ENCODE measurements around the gene INSYN2A. TPM values are rescaled to one million over a fixed set of nuclear protein-coding genes. Genes with fewer than 3 reads are reported as not detected.

Gene INSYN2A
- total RNA-seq, 4 donors from 2014 or later, result 0.27 to 6.6 (median 0.66) TPM; not detected in 1

DNA sequence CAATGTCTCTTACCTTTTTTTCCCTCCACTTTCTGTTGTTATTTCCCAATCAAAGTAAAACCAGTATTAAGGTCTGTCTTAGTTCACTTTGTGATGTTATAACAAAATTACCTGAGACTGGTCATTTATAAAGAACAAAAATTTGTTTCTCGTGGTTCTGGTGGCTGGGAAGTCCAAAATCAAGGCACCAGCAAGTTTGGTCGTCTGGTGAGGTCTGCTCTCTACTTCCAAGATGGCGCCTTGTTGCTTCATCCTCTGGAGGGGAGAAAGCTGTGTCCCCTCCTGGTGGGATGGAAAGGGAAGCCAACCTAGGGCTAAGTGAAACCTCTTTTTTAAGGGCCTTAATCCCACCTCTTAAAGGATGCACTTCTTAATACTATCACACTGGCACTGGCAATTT lies 22.3 kb upstream of the INSYN2A start:
- Histone ChIP-seq H3K4me1 (no peaks in the 10 kb centered on the region), H3K27ac (no peak overlapping the region), H3K9me3 (no peaks in the 10 kb centered on the region), H3K27me3 (no peaks in the 10 kb centered on the region), H3K36me3 (no peaks in the 10 kb centered on the region), H3K4me3 (no peak overlapping the region)
- TF ChIP-seq POLR2A (IDR thresholded peaks at IDR 0.05), result no peak
- TF ChIP-seq, protein P1, sequence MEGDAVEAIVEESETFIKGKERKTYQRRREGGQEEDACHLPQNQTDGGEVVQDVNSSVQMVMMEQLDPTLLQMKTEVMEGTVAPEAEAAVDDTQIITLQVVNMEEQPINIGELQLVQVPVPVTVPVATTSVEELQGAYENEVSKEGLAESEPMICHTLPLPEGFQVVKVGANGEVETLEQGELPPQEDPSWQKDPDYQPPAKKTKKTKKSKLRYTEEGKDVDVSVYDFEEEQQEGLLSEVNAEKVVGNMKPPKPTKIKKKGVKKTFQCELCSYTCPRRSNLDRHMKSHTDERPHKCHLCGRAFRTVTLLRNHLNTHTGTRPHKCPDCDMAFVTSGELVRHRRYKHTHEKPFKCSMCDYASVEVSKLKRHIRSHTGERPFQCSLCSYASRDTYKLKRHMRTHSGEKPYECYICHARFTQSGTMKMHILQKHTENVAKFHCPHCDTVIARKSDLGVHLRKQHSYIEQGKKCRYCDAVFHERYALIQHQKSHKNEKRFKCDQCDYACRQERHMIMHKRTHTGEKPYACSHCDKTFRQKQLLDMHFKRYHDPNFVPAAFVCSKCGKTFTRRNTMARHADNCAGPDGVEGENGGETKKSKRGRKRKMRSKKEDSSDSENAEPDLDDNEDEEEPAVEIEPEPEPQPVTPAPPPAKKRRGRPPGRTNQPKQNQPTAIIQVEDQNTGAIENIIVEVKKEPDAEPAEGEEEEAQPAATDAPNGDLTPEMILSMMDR (IDR thresholded peaks at IDR 0.05), result no peak
- no peak for DNase-seq

DNA sequence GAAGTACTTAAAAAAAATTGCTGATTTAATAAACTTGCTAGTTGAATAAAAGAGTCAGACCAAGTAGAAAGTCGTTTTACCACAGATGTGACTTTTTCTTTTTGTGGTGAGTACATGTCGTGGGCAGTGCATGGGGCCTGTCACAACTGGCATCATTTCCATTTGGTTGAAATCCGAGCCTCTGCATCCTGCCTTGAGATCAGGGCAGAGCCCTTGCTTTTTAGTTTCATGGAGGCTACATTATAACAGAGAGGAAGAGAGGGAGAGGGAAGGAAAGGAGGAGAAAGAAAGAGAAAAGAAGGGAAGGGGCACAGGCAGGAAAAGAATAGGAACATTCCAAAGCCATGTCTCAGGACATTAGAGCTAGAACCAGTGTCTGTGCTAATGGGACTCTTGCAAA lies 20.4 kb upstream of the INSYN2A start:
- no peak for DNase-seq
- Histone ChIP-seq H3K4me1 (no peaks in the 10 kb centered on the region), H3K27me3 (no peaks in the 10 kb centered on the region), H3K36me3 (no peaks in the 10 kb centered on the region), H3K9me3 (no peaks in the 10 kb centered on the region), H3K27ac (no peak overlapping the region), H3K4me3 (no peak overlapping the region)
- TF ChIP-seq, protein P1 (IDR thresholded peaks at IDR 0.05), result no peak
- no peak for TF ChIP-seq POLR2A (IDR thresholded peaks at IDR 0.05)

DNA sequence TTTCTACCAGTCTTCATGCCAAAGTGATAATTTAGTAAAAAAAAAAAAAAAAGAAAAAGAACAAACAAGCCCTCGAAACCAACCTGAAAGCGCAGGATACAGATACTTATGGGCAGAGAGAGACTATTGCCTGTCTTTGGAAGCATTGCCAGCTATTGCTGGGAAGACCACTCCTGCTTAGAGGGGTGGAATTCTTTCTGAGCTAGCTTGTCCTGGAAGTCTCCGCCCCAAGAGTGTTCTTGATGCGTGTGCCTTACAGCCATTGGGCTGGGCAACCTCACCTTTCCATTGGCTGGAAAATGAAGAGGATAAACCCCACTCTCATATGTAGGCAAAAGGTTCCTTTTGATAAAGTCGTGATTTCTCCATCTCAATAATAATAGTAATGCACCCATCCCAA lies 19.9 kb upstream of the INSYN2A start:
- Histone ChIP-seq H3K4me1 (no peaks in the 10 kb centered on the region), H3K27ac (no peak overlapping the region), H3K9me3 (no peaks in the 10 kb centered on the region), H3K36me3 (no peaks in the 10 kb centered on the region), H3K27me3 (no peaks in the 10 kb centered on the region), H3K4me3 (no peak overlapping the region)
- no peak for TF ChIP-seq POLR2A (IDR thresholded peaks at IDR 0.05)
- no peak for DNase-seq

DNA sequence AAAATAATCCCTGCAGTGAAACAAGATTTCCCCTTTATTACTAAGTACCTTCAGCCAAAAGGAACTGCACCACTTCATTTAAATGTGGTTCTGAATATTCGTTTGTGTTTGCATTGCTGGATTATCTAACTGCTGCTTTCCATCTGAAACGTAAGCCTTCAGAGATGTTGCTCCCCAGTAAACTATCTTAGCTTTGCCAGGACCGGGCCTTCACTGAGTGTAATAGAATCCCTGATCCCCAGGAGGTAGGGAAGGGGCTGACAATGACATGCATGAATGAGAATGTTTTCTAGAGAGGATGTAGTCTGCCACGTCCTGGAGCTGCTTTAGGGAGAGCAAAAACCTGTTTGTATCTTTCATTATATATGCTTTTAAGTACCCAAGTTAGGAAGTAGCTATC lies 19.5 kb upstream of the INSYN2A start:
- Histone ChIP-seq H3K36me3 (no peaks in the 10 kb centered on the region), H3K4me3 (no peak overlapping the region), H3K27ac (no peak overlapping the region), H3K9me3 (no peaks in the 10 kb centered on the region), H3K27me3 (no peaks in the 10 kb centered on the region), H3K4me1 (no peaks in the 10 kb centered on the region)
- DNase-seq, result no peak
- no peak for TF ChIP-seq POLR2A (IDR thresholded peaks at IDR 0.05)

DNA sequence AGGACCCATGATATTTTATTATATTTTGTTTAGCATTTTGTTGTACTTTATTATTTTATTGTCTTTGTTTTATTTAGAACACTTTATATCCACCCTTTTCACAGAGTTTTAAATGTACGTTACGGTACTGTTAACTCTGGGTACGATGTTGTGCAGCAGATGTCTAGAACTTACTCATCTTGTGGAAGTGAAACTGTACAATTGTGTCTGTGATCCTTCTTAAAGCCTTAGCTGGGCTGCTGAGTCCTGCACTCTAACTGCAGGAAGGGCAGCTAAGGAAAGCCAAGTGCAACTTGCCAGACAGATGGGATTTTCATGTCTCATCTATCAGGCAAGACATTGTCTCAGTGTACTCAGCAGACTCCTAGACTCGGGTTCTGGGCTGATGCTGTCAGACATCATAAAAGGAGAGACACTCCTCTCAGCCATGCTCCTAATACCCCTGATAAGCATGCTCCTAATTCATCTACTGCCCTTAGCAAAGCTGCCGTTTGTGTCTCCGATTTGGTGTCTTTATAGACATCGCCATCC lies 14.6 kb upstream of the INSYN2A start:
- no peak for TF ChIP-seq POLR2A (IDR thresholded peaks at IDR 0.05)
- TF ChIP-seq, protein P1 (IDR thresholded peaks at IDR 0.05), result no peak
- Histone ChIP-seq H3K27ac (no peak overlapping the region), H3K36me3 (no peaks in the 10 kb centered on the region), H3K4me3 (no peak overlapping the region), H3K4me1 (no peaks in the 10 kb centered on the region), H3K27me3 (no peaks in the 10 kb centered on the region), H3K9me3 (no peaks in the 10 kb centered on the region)
- DNase-seq, result no peak

DNA sequence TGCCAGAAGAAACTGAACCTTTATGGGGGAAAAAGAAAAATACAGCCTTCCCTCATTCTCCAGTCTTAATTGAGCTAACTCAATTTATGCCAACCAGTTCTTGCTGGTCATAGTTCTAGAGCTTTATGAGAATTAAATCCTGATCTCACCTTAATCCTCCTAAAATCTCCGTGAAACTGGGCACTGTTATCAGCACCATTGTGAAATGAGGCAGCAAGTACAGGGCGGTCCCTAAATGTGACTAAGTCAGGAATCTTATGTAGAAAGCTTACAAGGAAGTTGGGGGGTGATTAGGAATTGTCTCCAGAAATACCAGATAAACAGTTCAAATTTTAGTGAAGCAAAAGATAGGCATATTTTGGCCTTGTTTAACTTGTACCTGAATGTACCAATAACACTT lies 10.7 kb upstream of the INSYN2A start:
- no peak overlapping the region for H3K4me3 ChIP-seq
- TF ChIP-seq, protein P1 (IDR thresholded peaks at IDR 0.05), result no peak
- no peak for TF ChIP-seq POLR2A (IDR thresholded peaks at IDR 0.05)
- no peaks in the 10 kb centered on the region for H3K36me3 ChIP-seq
- H3K27ac ChIP-seq, result no peak overlapping the region
- H3K4me1 ChIP-seq, result no peaks in the 10 kb centered on the region
- no peaks in the 10 kb centered on the region for H3K9me3 ChIP-seq
- no peaks in the 10 kb centered on the region for H3K27me3 ChIP-seq
- no peak for DNase-seq

DNA sequence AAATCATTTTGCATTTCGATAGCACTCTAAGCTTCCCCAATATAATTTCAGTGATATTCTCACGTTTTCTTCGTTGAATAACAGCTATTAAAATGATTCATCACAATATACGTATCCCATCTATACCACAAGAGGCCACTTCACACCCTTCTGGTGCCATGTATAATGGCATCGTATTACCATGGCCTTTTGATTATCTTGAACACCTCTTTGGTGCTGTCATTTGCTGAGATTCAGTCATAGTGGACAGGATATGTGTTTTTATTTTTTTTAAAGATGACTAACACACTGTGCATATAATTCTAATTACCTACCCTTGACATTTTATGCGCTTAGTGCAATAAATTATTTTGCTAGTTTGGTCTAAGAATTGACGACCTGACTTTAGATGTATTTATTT lies 6.7 kb upstream of the INSYN2A start:
- Histone ChIP-seq H3K27ac (no peak overlapping the region), H3K9me3 (no peaks in the 10 kb centered on the region), H3K36me3 (no peaks in the 10 kb centered on the region), H3K27me3 (no peaks in the 10 kb centered on the region), H3K4me3 (no peak overlapping the region), H3K4me1 (no peaks in the 10 kb centered on the region)
- DNase-seq, result no peak
- TF ChIP-seq, protein P1 (IDR thresholded peaks at IDR 0.05), result no peak
- TF ChIP-seq POLR2A (IDR thresholded peaks at IDR 0.05), result no peak

All from Peyer's patch (tissue), 4 donors.